HG03565 (cell line): Measurements from ENCODE around the gene PIF1.
"Not testable (repeated sequence)": the region's sequence is repeated elsewhere in the genome, so short reads cannot be mapped to it uniquely, and the experiment has no call there.

ENCODE experiments used
- ATAC-seq: cut with Tn5 transposase; IDR thresholded peaks from one replicate; pipeline ENCODE4 v1.9.1; 2021; ENCODE audit warnings: mild to moderate bottlenecking, moderate library complexity; ENCODE audit not compliant: unreplicated experiment

PIF1 gene

DNA sequence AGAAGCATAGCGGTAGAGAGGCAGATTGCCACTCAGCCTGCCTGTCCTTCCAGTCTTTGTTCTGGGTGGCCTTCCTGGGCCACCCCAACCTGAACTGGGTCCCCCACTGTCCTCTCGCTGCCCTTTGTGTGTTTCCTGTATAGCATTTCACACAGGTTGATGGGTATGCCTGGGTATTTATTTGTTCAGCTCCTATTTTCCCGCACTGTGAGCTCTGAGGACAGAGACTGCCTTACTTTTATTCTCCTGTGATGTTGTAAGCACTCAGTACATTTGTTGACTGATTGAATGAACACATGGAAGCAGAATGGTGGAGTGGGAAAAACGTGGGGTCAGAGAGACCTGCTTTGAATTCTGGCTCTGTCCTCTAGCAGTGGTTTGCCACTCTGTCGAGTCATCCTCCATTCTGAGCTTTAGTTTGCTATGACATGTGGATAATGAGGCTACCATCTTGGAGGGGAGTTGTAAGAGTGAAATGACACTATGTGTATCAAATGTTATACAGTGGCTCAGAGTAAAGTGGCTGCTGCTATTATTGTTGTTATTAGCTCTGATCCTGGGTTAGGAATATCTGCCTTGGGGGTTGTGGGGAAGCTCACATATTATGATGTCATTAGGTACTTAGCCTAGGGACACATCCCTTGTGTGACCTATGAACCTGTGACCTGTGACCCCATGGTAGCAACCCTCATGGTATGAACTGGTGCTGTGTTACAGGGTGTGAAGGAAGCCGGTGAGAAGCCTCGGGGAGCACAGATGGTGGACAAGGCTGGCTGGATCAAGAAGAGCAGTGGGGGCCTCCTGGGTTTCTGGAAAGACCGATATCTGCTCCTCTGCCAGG lies 22.6 kb upstream of the PIF1 start:
- no peak for ATAC-seq

DNA sequence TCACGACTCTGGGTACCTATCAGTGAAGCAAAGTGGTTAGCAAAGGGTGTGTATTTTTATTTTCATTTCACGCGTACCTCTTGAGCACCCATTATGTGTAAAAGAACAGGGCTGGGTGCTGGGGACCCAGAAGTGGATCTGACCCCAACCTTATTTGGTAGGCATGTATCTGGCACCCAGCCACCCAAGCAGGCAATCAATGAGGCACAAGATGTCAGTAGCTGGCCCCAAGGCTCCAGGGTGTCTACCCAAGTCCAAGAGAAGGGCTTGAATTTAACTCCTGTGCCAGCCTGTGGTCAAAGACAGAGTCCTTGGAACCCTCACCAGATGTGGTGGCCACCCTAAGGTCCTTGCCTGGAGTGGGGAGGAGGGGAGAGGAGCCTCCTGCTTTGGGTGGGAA lies 22.0 kb upstream of the PIF1 start:
- ATAC-seq: no peak

DNA sequence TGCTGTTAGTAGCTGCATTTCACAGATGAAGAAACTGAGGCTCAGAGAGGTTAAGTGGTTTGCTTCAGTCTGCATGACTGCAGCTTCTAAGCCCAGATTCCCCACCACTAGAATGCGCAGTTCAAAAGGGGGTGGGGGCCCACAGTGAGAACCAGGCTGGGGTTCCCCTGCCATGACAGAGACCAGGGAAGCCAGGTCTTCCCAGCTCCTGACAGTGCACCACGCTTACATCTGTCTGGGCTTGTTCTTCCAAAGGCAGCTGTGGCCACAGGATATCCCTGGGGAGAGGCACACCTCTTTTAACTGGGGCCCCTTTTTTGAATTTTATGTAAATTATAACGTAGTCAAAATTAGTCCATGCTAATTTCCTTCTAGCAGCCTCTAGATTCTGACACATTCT lies 21.6 kb upstream of the PIF1 start:
- ATAC-seq: no peak

- no peak for ATAC-seq
Observed at GRCh38 chr15:64845831-64846595, 20.6 kb upstream of the PIF1 start.

DNA sequence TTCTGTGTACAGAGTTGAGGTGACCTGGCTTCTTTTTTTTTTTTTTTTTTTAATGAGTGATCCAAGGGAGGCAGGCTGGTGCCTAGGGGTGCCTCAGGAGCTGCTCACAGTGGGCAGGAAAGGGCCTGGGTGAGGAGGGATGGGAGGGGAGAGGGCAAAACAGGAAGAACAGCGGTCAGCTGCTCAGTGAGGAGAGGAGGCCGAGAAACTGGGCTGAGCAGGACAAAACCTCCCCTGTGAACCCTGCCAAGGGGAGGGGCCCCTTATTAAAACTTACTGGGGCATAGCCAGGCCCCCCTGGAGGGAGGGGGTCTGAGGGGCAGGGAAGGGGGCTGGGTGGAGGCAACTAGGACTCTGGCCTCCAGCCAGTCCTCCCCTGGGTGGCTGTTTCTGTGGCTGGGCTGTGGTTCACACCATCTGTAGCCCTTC lies 19.8 kb upstream of the PIF1 start:
- ATAC-seq: no peak

GRCh38 chr15:64844576-64845145 lies 19.2 kb upstream of the PIF1 start:
- no peak for ATAC-seq

DNA sequence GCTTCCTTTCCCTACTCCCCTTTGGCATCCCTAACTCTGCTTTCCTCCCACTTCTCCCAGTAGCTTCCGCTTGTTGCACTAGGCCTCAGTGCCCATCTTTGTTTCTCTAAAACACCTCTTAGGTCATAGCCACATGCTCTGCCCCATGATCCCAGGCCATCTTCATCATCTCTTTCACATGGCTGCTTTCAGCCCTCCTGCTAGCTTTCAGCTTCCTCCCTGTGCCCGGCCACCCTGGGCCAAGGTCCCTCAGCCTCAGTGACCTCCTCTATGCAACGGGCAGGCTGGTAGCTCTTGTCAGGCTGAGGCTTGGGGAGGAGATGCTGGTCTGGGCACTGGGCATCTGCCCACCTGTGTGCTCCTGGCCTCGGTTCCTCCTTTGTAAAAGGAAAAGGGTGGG lies 18.5 kb upstream of the PIF1 start:
- ATAC-seq: no peak

DNA sequence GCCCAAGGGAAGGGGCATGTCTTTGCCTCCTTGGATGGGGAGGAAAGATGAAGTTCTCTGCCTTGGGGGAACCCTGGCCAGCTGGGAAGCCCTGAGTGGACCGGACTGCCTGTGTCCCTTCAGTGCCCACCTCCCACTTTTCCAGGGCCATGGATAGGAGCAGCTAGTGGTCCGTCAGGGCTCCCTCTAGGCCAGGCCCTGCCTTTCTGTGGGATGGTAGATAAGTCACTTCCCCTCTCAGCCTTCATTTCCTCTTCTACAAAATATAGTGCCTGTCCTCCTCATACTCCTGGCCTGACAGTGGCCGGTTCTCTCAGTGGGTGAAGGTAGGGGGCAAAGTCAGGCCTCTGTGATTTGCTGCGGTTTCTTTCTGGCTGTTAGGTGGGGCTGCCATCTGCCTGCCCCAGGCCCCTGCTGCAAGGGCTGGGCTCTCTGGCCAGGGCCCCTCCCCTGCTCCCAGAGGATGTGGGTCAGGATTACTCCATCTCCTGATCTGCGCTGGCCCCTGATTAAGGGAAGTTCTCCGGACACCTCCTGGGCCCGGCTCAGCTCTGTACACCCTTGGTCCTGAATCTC lies 17.6 kb upstream of the PIF1 start:
- ATAC-seq: no peak

DNA sequence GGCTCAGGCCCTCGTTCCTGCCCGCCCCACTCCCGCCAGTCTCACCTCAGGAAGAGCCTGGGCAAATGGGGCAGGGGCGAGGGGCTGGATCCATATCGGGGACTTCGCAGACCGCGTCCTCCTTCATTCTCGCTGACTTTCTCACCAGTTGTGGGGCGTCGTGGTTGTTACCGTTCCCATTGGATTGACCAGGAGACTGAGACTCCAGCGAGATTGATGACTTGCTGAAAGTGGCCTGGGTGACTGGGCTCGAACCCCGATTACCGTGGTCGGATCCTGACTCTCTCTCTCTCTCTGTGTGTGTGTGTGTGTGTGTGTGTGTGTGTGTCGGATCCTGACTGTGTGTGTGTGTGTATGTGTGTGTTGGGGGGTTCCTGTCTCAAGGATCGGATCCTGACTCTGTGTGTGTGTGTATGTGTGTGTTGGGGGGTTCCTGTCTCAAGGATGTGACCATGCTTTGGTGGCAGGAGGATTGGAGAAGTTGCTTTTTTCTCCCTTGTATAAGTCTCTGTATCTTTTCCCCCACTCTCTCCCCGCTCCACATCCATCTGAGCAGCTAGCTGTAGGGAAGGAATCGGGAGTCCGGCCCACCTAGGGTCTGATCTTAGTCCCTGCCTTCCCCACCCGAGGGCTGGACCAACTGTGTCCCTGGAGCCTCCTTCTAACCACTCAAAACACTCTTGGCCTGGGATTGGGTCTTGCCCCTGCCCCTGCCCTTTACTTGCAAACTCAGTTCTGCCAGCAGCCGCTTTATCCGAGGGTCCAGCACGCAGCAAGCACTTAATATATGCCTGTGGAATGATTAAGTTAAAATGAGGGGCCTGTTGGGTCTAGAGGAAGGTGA lies 16.9 kb upstream of the PIF1 start:
- no peak for ATAC-seq

DNA sequence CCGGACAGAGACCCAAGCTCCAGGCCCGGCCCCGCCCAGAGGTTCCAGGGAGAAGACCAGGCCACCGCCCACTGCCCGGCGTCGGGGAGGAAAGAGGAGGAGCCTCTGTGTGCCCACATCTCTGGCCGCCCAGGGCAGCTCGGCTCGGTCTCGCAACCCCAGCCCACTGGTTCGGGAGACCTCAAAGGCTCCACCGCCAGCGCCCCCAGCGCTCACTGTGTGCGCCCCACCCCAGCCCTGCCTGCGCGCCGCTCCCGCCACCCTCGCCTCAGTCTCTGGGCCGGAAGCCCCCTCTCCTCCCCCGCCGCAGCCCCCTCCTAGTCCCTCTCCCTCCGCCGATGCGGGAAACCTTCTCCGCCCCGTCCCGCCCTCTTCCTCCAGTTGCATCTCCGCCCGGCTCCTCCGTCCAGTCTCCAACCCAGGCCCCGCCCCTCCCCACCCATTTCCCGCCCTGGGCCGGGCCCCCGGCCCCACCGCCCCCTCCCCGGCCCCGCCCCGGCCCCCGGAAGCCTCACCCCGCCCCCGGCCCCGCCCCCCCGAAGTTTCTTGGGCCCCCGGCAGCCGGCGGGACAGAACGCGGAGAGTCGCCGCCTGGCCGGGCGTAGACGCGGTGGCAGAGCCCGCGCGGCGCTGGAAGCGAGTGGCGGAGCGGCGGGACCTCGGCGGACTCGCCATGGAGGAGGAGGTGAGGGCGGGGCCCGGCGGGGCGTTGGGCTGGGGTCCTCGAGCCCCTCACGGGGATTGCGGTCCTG lies 16.1 kb upstream of the PIF1 start, which contains the start of gene PLEKHO2:
PLEKHO2 (plus strand) TSS at position 572 of the 752 bp plus-strand sequence; CDS start at position 674, 102 bp downstream.
- ATAC-seq: peak; percentile 44

DNA sequence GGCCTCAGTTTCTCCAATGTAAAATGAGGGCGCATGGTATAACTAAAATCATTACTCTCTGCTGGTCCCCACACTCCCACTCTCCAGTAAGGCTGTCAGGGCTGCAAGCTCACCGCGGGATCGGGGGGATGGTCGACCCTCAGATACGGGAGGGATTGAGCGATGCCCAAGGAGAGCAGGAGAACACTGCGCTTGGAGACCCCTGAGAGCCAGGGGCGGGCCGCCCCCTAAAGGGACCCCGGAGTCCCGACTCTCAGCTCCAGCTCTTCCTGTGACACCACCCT lies 15.6 kb upstream of the PIF1 start:
- no peak for ATAC-seq

GRCh38 chr15:64837502-64837901 lies 12.1 kb upstream of the PIF1 start:
- ATAC-seq: no peak

GRCh38 chr15:64836023-64836536 lies 10.6 kb upstream of the PIF1 start:
- ATAC-seq: no peak

DNA sequence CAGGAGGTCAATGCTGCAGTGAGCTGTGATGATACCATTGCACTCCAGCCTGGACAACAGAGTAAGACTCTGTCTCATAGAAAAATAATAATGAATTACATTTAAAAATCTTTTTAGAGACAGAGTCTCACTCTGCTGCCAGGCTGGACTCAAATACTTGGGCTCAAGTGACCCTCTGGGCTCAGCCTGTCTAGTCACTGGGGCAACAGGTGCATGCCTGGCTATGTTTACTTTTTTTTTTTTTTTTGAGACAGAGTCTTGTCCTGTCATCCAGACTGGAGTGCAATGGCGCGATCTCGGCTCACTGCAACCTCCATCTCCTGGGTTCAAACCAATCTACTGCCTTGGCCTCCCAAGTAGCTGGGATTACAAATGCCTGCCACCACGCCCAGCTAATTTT lies 8.2 kb upstream of the PIF1 start:
- ATAC-seq: no peak

DNA sequence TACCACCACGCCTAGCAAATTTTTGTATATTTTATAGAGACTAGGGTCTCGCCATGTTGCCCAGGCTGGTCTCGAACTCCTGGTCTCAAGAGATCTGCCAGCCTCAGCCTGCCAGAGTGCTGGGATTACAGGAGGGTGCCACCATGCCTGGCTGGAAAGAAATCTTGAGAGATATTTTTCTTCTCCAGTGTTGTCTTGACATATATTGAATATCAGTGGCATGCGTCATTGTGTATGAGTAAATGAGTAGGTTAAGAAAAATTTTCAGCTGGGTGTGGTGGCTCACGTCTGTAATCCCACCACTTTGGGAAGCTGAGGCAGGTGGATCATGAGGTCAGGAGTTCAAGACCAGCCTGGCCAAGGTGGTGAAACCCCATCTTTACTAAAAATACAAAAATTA lies 3.5 kb upstream of the PIF1 start:
- ATAC-seq: no peak

DNA sequence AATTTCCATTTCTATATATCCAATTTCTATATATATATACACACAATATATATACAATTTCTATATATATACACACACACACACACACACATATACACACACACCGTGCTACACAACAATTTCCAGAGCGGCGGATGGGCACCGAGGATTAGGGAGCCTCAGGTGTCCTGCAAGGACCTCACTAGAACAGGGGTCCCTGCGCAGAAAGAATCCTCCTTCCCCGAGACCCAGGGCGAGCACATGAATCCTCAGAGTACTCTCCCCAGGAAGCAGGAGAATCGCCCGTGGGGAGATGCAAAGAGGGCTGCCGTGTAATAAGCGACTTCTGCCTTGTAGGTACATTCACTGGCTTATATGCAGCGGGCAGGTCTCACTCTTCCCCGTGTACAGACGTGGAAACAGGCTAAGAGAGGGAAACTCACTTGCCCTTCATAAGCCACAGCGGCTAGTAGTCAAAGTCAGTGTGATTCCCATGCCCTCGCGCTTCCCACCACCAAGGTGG lies 467 bp downstream of the PIF1 start:
- ATAC-seq: no peak

DNA sequence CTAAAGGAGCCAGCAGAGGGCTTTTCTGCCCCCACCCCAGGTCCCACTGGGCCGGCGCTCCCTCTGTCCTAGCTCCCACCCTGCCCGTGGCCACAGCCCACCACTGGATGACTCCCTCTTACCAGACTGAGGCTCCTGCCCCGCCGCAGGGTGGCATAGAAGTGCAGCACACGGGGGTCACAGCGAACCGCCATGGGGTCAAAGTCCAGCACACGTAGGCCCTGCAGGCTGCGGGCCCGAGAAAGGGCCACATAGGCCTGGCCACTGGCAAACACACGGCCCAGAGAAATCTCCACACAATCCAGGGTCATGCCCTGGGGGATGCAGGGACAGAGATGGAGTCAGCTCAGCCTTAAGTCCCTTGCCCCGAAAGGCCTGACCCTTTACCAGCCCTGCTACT lies 9.0 kb downstream of the PIF1 start:
- no peak for ATAC-seq

GRCh38 chr15:64814965-64815364 lies 10.5 kb downstream of the PIF1 start:
- ATAC-seq: not testable (repeated sequence)

DNA sequence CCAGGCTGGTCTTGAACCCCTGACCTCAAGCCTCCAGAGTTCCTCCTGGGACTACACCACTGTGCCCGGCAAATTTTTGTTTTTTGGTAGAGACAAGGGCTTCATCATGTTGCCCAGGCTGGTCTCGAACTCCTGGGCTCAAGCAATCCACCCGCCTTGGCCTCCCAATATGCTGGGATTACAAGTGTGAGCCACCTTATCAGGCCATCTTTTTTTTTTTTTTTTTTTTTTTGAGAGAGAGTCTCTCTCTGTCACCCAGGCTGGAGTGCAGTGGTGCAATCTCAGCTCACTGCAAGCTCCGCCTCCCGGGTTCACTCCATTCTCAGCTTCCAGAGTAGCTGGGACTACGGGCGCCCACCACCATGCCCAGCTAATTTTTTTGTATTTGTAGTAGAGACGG lies 11.2 kb downstream of the PIF1 start:
- ATAC-seq: not testable (repeated sequence)

DNA sequence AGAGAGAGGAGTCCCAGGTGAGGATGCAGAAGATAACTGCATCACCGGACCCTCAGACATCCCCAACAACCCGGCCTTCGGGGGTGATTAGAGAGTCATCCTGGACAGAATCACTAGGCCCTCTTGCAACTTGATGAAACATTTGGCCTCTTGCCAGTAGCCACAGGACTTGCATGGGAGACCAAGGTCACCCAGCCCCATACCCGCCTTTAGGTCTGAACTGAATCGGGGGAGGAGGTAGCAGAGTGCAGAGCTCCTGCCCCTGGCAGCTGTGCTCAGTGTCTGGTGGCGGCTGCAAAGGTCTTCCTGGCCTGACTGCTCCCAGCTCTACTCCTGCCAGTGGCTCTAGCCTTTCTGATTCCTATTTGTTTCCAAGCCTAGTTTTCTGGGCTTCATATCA lies 12.4 kb downstream of the PIF1 start:
- no peak for ATAC-seq
